ENCODE results near the gene PARM1.

Gene PARM1

GRCh38 chr4:75035321-75035720 is 102.4 kb downstream of the PARM1 start:
- DNase-seq: no peak

- DNase-seq: no peak
These were observed 103.3 kb downstream of the PARM1 start for GRCh38 chr4:75036046-75036830.

GRCh38 chr4:75037252-75037651 is 104.3 kb downstream of the PARM1 start:
- DNase-seq: no peak

DNA sequence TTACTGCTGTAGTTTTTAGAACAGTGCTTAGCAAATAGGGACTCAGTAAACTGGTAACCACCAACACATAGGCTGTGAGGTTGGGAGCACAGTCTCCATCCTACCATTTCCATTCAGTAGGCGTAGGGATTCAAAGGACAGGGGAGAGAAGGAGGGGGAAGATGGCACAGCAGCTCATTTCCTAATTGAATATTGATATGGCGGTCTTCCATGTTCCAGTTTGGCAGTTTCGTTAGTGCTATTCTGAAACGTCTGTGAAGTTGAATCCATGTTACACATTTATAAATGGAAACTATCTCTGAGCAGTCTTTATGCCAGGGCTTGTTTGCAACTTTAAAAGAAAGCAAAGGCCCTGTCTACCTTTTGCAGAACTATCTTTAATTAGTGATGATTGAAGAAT is 105.5 kb downstream of the PARM1 start:
- DNase-seq: no peak

DNA sequence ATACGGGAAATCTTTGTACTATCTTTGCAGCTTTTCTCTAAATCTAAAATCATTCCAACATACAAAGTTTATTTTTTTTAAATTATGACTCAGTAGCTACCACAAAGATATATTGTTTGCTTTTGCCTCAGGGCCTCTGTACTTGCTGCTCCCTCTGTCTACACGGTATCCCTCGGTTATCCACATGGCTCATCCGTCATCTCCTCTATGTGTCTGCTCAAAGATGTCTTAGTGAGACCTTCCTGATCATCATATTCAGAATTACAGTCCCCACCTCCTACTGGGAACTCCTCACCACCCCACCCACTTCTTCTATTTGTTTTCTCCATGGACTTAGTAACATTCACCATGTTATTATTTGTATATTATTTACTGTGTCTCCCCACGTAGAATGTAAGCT is 107.8 kb downstream of the PARM1 start:
- no peak for DNase-seq

GRCh38 chr4:75042601-75043208 is 109.8 kb downstream of the PARM1 start:
- no peak for DNase-seq

DNA sequence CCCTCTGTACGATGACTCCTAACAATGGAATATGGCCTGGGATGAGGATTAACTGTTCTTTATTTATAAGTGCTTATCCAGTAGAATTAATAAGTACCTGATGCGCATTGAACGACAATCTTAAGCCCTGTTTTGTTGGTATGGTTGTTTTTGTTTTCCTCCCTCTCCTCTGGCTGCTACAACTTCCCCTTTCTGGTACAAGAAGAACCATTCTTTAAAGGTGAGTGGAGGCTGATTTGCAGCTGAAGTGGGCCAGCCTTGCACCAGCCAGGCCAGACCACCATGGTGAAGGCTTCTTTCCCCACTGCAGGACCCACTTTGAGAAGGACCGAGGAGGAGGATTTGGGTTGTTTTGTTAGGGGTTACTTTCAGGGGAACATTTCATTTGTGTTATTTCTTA is 113.3 kb downstream of the PARM1 start:
- no peak for DNase-seq

- no peak for DNase-seq
These were observed 113.7 kb downstream of the PARM1 start for GRCh38 chr4:75046641-75047040.

- DNase-seq: no peak
These were observed 115.4 kb downstream of the PARM1 start for GRCh38 chr4:75048208-75048879.

DNA sequence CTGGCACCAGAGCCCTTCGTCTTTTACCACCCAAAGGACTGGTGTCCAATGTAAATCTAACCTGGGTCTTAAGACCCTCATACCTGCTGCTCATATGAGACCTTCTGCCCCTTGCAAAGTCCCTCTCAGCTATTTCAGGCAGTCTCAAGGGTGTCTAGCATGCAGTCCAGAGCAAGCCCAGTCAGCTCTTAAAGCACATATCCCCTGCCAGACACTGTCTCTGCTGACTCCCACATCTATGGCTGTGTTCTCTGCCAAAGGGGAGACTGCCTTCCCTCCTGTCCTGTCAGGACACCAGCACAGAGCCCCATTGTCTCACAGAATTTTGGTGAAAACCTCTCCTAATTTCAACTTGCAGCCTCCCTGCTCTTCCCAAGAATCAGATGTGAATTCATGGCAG is 118.5 kb downstream of the PARM1 start:
- DNase-seq: no peak

GRCh38 chr4:75053352-75053751 is 120.4 kb downstream of the PARM1 start:
- no peak for DNase-seq

GRCh38 chr4:75054078-75054477 is 121.2 kb downstream of the PARM1 start:
- no peak for DNase-seq

- DNase-seq: no peak
These were observed 123.4 kb downstream of the PARM1 start for GRCh38 chr4:75056277-75056676.

GRCh38 chr4:75057369-75057768 is 124.5 kb downstream of the PARM1 start:
- no peak for DNase-seq

DNA sequence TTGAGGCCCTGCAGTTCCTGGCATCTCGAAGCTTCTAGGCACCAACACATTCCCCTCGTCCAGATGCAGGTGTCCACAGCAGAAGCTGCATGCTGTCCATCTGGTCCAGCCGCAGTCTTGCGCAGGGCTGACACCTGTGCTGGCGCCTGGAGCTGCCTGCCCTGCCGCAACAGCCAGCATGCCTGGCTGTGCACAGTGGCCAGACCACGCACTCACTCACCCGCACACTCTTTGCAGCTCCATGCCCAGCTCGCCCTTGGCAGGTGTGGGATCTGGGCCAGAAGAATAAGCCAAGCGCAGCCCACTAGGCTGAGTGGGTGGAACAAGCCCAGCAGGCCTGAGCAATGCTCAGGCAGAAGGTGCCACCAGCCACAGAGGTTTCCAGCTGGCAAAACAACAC is 125.6 kb downstream of the PARM1 start:
- DNase-seq: no peak

DNA sequence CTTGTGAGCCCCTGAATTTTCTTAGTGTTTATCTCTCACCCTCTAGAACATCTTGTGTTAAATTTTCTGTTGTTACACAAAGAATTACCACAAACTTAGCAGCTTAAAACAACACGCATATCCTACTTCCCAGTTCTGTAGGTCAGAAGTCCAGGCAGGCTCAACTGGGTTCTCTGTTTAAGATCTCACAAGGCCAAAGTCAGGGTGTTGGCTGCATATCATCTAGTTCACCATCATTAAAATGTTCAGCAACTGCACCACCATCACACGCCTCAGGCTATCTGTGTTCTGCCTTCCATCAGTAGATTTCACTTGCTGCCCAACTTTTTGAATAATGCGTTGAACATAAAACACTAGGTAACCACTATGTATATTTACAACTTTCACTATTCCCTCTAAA is 130.5 kb downstream of the PARM1 start:
- DNase-seq: no peak

GRCh38 chr4:75065909-75066308 is 133.0 kb downstream of the PARM1 start:
- DNase-seq: no peak

GRCh38 chr4:75069493-75070074 is 136.7 kb downstream of the PARM1 start:
- no peak for DNase-seq

DNA sequence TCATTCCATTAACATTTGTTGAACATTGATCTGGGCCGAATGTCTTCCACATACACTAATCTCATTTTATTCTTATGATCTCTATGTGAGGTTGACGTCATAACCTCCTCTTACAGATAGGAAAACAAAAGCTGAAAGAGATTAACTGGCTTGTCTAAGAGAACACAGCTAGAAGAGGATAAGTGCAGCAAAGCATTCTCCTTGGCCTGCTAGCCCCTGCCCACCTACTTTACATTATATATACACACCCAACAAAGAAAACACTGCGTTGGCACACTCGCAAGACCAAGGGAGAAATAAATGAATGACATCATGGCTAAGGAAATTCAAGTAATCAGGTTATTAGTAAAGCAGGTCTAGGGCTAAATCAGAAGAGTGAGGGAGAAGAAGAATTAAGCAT is 138.4 kb downstream of the PARM1 start:
- DNase-seq: no peak

- no peak for DNase-seq
These were observed 148.0 kb downstream of the PARM1 start for GRCh38 chr4:75080888-75081287.

GRCh38 chr4:75081561-75081960 is 148.6 kb downstream of the PARM1 start:
- DNase-seq: no peak

DNA sequence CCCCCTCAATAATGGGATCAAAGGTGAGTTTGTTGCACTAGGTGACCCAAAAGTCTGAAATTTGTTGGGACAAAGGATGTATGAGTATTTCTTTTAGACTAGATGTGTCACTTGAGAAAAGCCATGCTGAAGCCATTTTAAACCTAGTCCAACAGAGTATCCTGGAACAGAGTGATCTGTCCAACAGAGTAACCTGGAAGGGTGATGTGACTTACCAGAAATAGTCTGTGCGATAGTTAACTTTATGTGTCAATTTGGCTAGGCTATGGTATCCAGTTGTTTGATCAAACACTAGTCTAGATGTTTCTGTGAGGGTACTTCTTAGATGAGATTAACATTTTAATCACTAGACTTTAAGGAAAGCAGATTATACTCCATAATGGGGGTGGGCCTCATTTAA is 154.5 kb downstream of the PARM1 start:
- no peak for DNase-seq

DNA sequence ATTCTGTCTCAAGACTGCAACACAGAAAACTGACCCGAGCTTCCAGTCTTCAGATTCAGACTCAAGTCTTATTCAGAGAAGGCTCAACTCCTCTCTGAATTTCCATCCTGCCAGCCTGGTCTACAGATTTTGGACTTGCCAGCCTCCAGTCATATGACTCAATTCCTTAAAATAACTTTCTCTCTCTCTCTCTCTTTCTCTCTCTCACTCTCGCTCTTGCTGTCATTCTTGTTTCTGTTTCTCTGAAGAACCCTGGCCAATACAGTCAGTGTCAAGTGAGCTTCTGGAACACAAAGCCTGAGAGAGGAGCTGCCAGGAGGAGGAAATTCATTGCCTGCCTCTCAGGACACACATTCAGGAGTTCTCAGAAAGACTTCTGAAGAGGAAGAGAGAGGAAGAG is 154.9 kb downstream of the PARM1 start:
- no peak for DNase-seq

GRCh38 chr4:75089206-75089605 is 156.3 kb downstream of the PARM1 start:
- no peak for DNase-seq
